OCI-LY7 (cell line): ENCODE data around the gene AZGP1.
"Not testable (repeated sequence)": the region's sequence is repeated elsewhere in the genome, so short reads cannot be mapped to it uniquely, and the experiment has no call there.

ENCODE experiments used
- EZH2phosphoT487 ChIP-seq: fragments of 200-600 bp; sonication (generic); IDR thresholded peaks from 2 replicates; pipeline ENCODE4 v1.6.1; 2018; ENCODE audit warnings: low read depth, borderline replicate concordance, mild to moderate bottlenecking, mixed run types, antibody characterized with exemption, low read length, moderate library complexity, mixed read lengths
- TF ChIP-seq, protein P1 (sequence below): fragments of 200-600 bp; sonication (generic); conservative IDR thresholded peaks from 2 replicates; pipeline ENCODE4 v1.5.1; 2014; ENCODE audit warnings: mild to moderate bottlenecking, antibody characterized with exemption, low read length, moderate library complexity, mixed read lengths

DNA sequence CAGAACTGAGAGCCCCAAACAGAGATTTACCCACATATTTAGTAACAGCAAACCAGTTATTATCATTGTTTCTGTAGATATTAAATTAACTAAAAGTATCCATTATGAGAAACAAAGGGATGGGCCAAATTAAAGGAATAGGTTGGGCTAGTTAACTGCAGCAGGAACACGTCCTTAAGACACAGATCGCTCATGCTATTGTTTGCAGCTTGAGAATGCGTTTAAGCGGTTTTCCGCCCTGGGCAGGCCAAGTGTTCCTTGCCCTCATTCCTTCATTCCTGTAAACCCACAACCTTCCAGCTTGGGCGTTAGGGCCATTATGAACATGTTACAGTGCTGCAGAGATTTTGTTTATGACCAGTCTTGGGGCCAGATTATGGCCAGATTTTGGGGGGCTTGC lies 25.0 kb downstream of the AZGP1 start:
- TF ChIP-seq, protein P1, sequence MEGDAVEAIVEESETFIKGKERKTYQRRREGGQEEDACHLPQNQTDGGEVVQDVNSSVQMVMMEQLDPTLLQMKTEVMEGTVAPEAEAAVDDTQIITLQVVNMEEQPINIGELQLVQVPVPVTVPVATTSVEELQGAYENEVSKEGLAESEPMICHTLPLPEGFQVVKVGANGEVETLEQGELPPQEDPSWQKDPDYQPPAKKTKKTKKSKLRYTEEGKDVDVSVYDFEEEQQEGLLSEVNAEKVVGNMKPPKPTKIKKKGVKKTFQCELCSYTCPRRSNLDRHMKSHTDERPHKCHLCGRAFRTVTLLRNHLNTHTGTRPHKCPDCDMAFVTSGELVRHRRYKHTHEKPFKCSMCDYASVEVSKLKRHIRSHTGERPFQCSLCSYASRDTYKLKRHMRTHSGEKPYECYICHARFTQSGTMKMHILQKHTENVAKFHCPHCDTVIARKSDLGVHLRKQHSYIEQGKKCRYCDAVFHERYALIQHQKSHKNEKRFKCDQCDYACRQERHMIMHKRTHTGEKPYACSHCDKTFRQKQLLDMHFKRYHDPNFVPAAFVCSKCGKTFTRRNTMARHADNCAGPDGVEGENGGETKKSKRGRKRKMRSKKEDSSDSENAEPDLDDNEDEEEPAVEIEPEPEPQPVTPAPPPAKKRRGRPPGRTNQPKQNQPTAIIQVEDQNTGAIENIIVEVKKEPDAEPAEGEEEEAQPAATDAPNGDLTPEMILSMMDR = not testable (repeated sequence)
- not testable (repeated sequence) for TF ChIP-seq EZH2phosphoT487
